ENCODE measurements around the gene CSPG5. TPM values are rescaled to one million over a fixed set of nuclear protein-coding genes. Genes with fewer than 3 reads are reported as not detected.

Gene CSPG5
- total and polyA plus RNA-seq, 2 donors from 2014 or later = 0.16 to 0.67 TPM

DNA sequence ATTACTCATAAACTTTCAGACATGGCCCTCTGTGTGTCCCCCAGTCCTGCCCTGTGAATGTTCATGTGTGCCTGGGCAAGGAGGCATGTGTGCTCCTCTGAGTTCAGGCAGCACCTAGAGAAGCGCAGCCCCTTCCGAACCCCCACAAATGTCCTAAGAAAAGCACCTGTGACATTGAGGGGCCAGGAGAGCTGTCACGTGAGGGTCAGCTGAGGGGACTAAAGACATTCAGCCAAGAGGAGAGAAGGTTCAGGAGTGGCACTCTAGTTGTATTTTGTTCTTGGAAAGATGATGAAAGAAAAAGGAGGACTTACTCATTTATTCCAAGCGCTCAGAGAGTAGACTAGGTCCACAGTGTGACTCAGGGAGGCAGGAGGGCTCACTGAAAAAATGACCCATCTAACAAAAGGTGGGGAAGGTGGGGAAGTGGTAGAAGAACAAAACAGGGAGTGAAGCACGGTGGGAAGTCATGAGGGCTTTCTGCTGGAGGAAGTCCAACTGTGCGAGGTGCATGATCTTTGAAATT is 37.0 kb downstream of the CSPG5 start:
- FAIRE-seq (no peak), DNase-seq (no peak)
- H3K4me3 ChIP-seq (ENCODE audit: low read length in 3 of 3) = no peak overlapping the region
- no peak overlapping the region for H3K27ac ChIP-seq (ENCODE audit: low read depth in 2 of 2, low read length in 2 of 2)
- TF ChIP-seq, protein P1, sequence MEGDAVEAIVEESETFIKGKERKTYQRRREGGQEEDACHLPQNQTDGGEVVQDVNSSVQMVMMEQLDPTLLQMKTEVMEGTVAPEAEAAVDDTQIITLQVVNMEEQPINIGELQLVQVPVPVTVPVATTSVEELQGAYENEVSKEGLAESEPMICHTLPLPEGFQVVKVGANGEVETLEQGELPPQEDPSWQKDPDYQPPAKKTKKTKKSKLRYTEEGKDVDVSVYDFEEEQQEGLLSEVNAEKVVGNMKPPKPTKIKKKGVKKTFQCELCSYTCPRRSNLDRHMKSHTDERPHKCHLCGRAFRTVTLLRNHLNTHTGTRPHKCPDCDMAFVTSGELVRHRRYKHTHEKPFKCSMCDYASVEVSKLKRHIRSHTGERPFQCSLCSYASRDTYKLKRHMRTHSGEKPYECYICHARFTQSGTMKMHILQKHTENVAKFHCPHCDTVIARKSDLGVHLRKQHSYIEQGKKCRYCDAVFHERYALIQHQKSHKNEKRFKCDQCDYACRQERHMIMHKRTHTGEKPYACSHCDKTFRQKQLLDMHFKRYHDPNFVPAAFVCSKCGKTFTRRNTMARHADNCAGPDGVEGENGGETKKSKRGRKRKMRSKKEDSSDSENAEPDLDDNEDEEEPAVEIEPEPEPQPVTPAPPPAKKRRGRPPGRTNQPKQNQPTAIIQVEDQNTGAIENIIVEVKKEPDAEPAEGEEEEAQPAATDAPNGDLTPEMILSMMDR (IDR thresholded peaks at IDR 0.05; ENCODE audit: borderline replicate concordance, extremely low read depth, insufficient read depth) = no peak
- H3K36me3 ChIP-seq (ENCODE audit: control insufficient read depth in 2 of 3, insufficient read depth in 3 of 3, low read length in 3 of 3) = no peaks in the 10 kb centered on the region
- intact Hi-C loops (cut with DNase I) = no loop called here
- no peak overlapping the region for H3K9ac ChIP-seq (ENCODE audit: low read length in 3 of 3)
- H3K4me1 ChIP-seq (ENCODE audit: control insufficient read depth in 2 of 3, insufficient read depth in 2 of 3, low read depth in 1 of 3, low read length in 3 of 3) = no peaks in the 10 kb centered on the region
- no peaks in the 10 kb centered on the region for H3K27me3 ChIP-seq (ENCODE audit: control insufficient read depth, insufficient read depth, low read length)
- H3K9me3 ChIP-seq (ENCODE audit: control insufficient read depth in 2 of 3, insufficient read depth in 1 of 3, low read length in 3 of 3) = no peaks in the 10 kb centered on the region

DNA sequence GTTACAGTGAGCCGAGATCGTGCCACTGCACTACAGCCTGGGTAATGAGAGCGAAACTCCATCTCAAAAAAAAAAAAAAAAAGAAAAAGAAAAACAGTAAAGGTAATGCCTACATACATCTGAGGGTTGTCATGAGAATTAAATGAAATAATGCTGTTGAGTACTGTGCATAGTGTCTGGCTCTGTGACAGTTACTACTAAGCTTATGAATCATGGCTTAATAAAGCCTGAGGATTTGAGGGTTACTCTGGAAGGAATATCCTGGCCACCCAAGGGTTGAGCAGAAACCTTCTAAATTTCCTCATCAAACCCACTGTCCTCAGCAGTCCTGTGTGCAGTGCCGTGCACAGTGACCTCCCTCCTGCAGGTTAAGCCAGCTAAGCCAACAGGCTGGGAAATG is 38.4 kb downstream of the CSPG5 start:
- Histone ChIP-seq H3K36me3 (ENCODE audit: control insufficient read depth in 2 of 3, insufficient read depth in 3 of 3, low read length in 3 of 3) (no peaks in the 10 kb centered on the region), H3K4me1 (ENCODE audit: control insufficient read depth in 2 of 3, insufficient read depth in 2 of 3, low read depth in 1 of 3, low read length in 3 of 3) (no peaks in the 10 kb centered on the region), H3K27me3 (ENCODE audit: control insufficient read depth, insufficient read depth, low read length) (no peaks in the 10 kb centered on the region), H3K9ac (ENCODE audit: low read length in 3 of 3) (no peak overlapping the region), H3K27ac (ENCODE audit: low read depth in 2 of 2, low read length in 2 of 2) (no peak overlapping the region), H3K9me3 (ENCODE audit: control insufficient read depth in 2 of 3, insufficient read depth in 1 of 3, low read length in 3 of 3) (no peaks in the 10 kb centered on the region), H3K4me3 (ENCODE audit: low read length in 3 of 3) (no peak overlapping the region)
- DNase-seq (no peak), FAIRE-seq (no peak)
- TF ChIP-seq, protein P1 (IDR thresholded peaks at IDR 0.05; ENCODE audit: borderline replicate concordance, extremely low read depth, insufficient read depth) = no peak
- intact Hi-C loops (cut with DNase I) = no loop called here

DNA sequence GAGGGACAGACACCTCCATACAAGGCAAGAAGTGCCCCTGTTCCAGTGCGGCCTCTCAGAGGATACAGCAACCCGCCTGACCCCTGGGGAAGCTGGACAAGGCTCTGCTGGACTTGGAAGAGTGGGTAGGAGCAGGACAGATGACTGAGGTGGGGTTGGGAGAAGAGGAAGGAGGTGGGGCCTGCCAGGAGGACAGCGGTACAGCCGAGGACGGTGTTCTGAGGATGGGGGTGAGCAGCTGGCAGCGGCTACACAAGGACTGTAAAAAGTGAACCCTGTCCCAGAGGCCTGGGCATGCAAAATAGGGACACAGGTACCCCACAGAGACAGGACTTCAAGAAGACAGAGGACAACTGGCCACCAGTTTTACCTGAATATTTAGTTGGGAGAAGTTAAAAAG is 41.7 kb downstream of the CSPG5 start:
- Histone ChIP-seq H3K4me1 (ENCODE audit: control insufficient read depth in 2 of 3, insufficient read depth in 2 of 3, low read depth in 1 of 3, low read length in 3 of 3) (no peaks in the 10 kb centered on the region), H3K27ac (ENCODE audit: low read depth in 2 of 2, low read length in 2 of 2) (no peak overlapping the region), H3K4me3 (ENCODE audit: low read length in 3 of 3) (no peak overlapping the region), H3K36me3 (ENCODE audit: control insufficient read depth in 2 of 3, insufficient read depth in 3 of 3, low read length in 3 of 3) (no peaks in the 10 kb centered on the region), H3K9ac (ENCODE audit: low read length in 3 of 3) (no peak overlapping the region), H3K9me3 (ENCODE audit: control insufficient read depth in 2 of 3, insufficient read depth in 1 of 3, low read length in 3 of 3) (no peaks in the 10 kb centered on the region), H3K27me3 (ENCODE audit: control insufficient read depth, insufficient read depth, low read length) (no peaks in the 10 kb centered on the region)
- FAIRE-seq = no peak
- no peak for DNase-seq
- TF ChIP-seq, protein P1 (IDR thresholded peaks at IDR 0.05; ENCODE audit: borderline replicate concordance, extremely low read depth, insufficient read depth) = no peak
- intact Hi-C loops (cut with DNase I) = no loop called here
